ENCODE data around the gene OXTR.

OXTR gene

GRCh38 chr3:8709287-8709686 is 60.1 kb downstream of the OXTR start:
- DNase-seq = no peak

- no peak for DNase-seq
Measured at GRCh38 chr3:8705575-8705974, 63.8 kb downstream of the OXTR start.

DNA sequence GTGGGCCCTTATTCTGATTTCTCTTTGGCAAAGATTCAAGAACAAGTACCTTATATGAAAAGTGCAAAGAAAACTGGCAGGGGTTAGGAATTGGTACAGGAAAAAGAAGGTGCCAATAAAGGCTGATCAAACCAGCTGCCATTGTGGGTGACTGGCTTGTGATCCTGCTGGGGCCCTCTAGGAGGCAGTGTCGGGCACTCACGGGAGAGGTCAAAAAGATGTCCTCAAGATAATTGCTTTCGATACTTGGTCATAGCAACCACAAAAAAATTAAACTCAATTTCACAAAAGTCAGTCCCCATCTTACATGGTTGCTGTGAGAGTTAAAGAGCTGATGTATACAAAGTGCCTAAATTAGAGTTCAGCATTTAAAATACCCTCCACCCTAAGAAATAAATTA is 66.9 kb downstream of the OXTR start:
- no peak for DNase-seq
